Calu3 (cell line): ENCODE data around the gene LHPP. TPM values are rescaled to one million over a fixed set of nuclear protein-coding genes. Genes with fewer than 3 reads are reported as not detected.

Experiments
- BruUV-seq: library from RNA; stranded (reverse); fragments of 400-500 nt; replicated peaks from 2 replicates; lab custom pipeline; 2021; lab: Mats Ljungman, UMichigan
- CTCF ChIA-PET: fragments of 300-600 bp; sonication (Branson Sonifier 250); formaldehyde crosslinking; loops from one replicate; lab custom pipeline; 2022; ENCODE audit warnings: antibody characterized with exemption; lab: Charles Lee
- DNase-seq: peaks from one replicate; pipeline ENCODE4 v3.0.0; 2022
- H3K27ac Mint-ChIP-seq: one replicate; pipeline ENCODE4 v1.8.0; 2022; ENCODE audit warnings: mixed read lengths; ENCODE audit not compliant: unreplicated experiment
- H3K27me3 Mint-ChIP-seq: one replicate; pipeline ENCODE4 v1.8.0; 2022; ENCODE audit warnings: mixed read lengths; ENCODE audit not compliant: unreplicated experiment
- H3K36me3 Mint-ChIP-seq: one replicate; pipeline ENCODE4 v1.8.0; 2022; ENCODE audit warnings: mild to moderate bottlenecking, moderate library complexity, mixed read lengths; ENCODE audit not compliant: insufficient read depth, unreplicated experiment
- H3K4me1 Mint-ChIP-seq: one replicate; pipeline ENCODE4 v1.8.0; 2022; ENCODE audit warnings: mild to moderate bottlenecking, low read depth, mixed read lengths; ENCODE audit not compliant: unreplicated experiment
- H3K4me3 Mint-ChIP-seq: one replicate; pipeline ENCODE4 v1.8.0; 2022; ENCODE audit warnings: mild to moderate bottlenecking, low read depth, moderate library complexity, mixed read lengths; ENCODE audit not compliant: unreplicated experiment
- H3K9me3 Mint-ChIP-seq: one replicate; pipeline ENCODE4 v1.8.0; 2022; ENCODE audit warnings: low read depth, mixed read lengths; ENCODE audit not compliant: unreplicated experiment
- intact Hi-C: fragments of 100-400 bp; cut with micrococcal nuclease; formaldehyde crosslinking; loops from one replicate; pipeline ENCODE4 v1.10.0; 2022; ENCODE audit not compliant: unreplicated experiment
- total RNA-seq: library from RNA; stranded (reverse); gene quantifications from 2 replicates; pipeline ENCODE4 v1.2.3, GENCODE V29; 2022
- TF ChIP-seq, protein P1 (sequence below): fragments of 200-600 bp; IDR thresholded peaks from one replicate; pipeline ENCODE4 v1.8.0; 2022; ENCODE audit warnings: antibody characterized with exemption; ENCODE audit not compliant: unreplicated experiment

LHPP gene
- total RNA-seq, 1 experiment from 2014 or later: 12.0 TPM

DNA sequence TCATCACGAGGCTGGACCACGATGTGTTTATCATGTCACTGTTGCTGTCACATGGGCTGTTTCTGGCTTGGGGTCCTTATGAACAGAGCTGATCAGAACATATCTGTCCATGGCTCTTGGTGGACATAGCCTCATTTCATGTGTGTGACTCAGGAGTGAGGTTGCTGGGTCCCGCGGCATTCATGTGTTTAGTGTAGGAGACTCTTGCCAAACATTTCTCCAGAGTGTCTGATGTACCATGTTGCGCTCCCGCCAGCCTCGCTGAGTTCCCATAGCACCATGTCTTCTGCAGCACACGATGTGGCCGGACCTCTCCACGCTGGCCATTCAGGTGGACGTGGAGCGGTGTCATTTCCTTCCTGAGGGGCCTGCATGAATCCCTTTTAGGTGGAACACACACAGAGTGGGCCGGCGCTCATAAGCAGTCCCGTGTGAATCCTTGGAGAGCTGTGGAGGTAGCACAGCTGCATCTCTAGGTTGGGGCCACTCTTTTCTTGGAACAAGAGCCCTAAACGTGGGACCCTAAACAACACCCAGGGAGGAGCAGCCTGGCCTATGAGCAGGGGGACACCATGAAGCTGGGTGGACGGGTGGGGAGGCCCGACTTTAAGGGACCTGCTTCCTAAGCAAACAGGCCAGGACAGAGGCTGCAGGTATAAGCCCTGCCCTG is 134.6 kb downstream of the LHPP start:
- Mint-ChIP-seq H3K9me3 (peaks cover 2% of the 10 kb centered on the region), H3K36me3 (no peaks in the 10 kb centered on the region), H3K27ac (no peak overlapping the region), H3K4me1 (peaks cover 9% of the 10 kb centered on the region), H3K4me3 (no peak overlapping the region), H3K27me3 (peaks cover 24% of the 10 kb centered on the region)
- CTCF ChIA-PET: no interaction called here
- intact Hi-C loops: no loop called here
- BruUV-seq: no TSS peak
- no peak for DNase-seq
- TF ChIP-seq, protein P1, sequence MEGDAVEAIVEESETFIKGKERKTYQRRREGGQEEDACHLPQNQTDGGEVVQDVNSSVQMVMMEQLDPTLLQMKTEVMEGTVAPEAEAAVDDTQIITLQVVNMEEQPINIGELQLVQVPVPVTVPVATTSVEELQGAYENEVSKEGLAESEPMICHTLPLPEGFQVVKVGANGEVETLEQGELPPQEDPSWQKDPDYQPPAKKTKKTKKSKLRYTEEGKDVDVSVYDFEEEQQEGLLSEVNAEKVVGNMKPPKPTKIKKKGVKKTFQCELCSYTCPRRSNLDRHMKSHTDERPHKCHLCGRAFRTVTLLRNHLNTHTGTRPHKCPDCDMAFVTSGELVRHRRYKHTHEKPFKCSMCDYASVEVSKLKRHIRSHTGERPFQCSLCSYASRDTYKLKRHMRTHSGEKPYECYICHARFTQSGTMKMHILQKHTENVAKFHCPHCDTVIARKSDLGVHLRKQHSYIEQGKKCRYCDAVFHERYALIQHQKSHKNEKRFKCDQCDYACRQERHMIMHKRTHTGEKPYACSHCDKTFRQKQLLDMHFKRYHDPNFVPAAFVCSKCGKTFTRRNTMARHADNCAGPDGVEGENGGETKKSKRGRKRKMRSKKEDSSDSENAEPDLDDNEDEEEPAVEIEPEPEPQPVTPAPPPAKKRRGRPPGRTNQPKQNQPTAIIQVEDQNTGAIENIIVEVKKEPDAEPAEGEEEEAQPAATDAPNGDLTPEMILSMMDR: no peak

DNA sequence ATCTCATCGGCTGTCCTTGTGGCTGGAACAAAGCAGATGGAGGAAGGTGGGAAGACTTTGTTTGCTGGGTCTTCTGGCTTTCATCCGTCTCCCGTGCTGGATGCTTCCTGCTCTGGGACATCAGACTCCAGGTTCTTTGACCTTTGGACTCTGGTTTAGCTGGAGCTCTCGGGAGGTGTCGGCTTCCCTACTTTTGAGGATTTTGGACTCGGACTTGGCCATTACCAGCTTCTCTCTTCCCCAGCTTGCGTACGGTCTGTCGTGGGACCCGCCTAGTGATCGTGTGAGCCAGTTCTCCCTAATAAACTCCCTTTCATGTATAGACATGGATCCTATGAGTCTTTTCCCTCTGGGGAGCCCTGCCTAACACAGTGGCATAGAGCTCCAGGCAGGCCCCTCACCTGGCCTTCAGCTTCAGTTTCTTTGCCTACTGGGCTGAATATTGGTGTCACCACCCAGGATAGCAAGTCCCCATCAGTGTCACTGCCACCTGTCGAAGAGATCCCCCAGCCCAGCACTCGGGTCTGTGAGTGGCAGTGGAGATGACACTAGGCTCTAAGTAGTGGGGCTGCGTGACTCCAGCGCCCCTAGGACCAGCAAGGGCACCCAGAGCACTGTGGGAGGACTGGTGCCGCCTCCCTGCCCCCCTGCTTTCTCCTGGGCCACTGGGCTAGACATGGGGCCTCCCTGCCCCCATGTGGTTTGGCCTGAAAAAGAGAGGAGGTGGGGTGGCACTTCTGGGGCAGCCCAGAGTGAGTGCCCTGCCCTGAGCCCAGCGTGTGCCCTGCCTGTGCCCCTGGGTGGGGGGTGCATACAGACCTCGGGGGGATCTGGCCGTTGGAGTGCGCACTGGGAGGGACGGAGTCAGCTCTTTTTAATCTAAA is 135.6 kb downstream of the LHPP start:
- Mint-ChIP-seq H3K4me1 (peaks cover 9% of the 10 kb centered on the region), H3K36me3 (no peaks in the 10 kb centered on the region), H3K9me3 (no peaks in the 10 kb centered on the region), H3K27me3 (peaks cover 15% of the 10 kb centered on the region), H3K27ac (no peak overlapping the region), H3K4me3 (no peak overlapping the region)
- DNase-seq: no peak
- TF ChIP-seq, protein P1: no peak
- no TSS peak for BruUV-seq
- CTCF ChIA-PET: interaction anchor here (0.6 kb wide), 1 partner anchor 1331 kb away, joined by 6 read pairs; no protein-coding TSS in a partner anchor
- intact Hi-C loops: no loop called here

DNA sequence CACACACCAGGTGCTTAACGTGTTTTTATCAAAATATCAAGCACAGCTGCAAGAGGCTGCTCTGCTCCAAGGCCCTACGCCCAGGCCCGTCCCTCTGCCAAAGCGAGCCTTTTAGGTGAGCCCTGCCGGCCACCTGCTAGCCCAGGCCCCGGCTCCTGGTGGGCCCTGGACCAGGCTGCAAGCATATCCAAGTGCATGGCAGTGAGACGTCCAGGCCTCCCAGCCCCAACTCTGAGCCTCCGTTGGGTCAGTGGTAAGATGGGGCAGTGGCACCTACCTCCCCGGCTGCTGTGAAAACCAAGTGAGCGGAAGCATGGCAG is 136.2 kb downstream of the LHPP start:
- DNase-seq: no peak
- no peak overlapping the region for H3K27ac Mint-ChIP-seq
- no peaks in the 10 kb centered on the region for H3K9me3 Mint-ChIP-seq
- H3K36me3 Mint-ChIP-seq: no peaks in the 10 kb centered on the region
- intact Hi-C loops: no loop called here
- H3K4me1 Mint-ChIP-seq: peaks cover 9% of the 10 kb centered on the region
- CTCF ChIA-PET: no interaction called here
- TF ChIP-seq, protein P1: no peak
- H3K4me3 Mint-ChIP-seq: no peak overlapping the region
- no TSS peak for BruUV-seq
- peaks cover 15% of the 10 kb centered on the region for H3K27me3 Mint-ChIP-seq

DNA sequence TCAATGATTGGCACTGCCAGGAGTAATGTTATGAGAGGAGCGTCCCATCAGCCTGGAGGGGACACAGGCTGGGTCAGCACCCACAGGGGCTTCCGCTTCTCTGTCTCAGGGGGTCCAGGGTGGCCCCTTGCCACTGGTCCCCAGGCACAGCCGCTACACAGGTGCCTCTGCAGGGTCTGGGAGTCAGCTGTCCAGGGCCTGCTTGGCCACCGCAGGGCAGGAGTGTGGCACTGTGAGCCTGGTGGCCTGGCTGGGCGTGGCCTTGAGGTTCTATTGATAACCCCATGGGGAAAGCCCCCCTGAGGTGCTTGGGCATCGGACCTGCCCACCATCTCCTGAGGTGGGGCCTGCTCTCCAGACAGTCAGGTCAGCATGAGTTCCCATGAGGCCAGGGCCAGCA is 136.6 kb downstream of the LHPP start:
- TF ChIP-seq, protein P1: no peak
- CTCF ChIA-PET: no interaction called here
- no TSS peak for BruUV-seq
- Mint-ChIP-seq H3K4me1 (peaks cover 9% of the 10 kb centered on the region), H3K36me3 (no peaks in the 10 kb centered on the region), H3K27ac (peak overlapping the region; percentile 32), H3K4me3 (no peak overlapping the region), H3K27me3 (peaks cover 15% of the 10 kb centered on the region), H3K9me3 (no peaks in the 10 kb centered on the region)
- no peak for DNase-seq
- intact Hi-C loops: no loop called here
